ENCODE data around the gene OR51B4. TPM values are rescaled to one million over a fixed set of nuclear protein-coding genes. Genes with fewer than 3 reads are reported as not detected.
"Not testable (repeated sequence)": the region's sequence is repeated elsewhere in the genome, so short reads cannot be mapped to it uniquely, and the experiment has no call there.

The OR51B4 gene
- total RNA-seq, 2 experiments from 2014 or later, result not detected

DNA sequence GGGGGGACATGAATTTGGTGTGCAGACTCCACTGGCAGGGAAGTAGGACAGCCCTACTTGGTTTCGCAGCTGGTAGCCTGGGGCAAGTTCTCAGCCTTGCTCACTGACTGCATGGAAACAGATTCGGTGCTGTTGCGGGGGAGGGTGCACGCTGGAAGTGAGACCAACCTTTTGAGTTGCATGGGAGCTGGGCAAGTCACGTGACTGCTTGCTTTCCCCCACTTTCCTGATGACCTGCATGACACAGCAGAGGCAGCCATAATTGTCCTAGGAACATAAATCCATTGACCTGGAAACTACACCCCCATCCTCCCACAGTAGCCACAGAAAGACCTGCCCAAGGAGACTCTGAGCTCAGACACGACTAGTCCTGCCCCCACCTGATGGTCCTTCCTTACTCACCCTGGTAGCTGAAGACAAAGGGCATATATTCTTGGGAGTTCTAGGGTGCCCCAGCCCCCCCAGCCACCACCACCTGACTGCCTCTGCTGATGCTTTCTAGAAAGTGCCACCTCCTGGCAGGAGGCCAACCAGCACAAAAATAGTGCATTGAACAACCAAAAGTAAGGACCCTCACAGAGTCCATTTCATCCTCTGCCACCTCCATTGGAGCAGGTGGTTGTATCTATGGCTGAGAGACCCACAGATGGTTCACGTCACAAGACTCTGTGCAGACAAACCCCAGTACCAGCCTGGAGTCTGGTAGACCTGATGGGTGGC, 43.0 kb downstream of the OR51B4 start:
- no peak for TF ChIP-seq CTCF (IDR thresholded peaks at IDR 0.05)
- no peaks in the 10 kb centered on the region for H3K36me3 Mint-ChIP-seq (ENCODE audit: low read depth)
- peaks cover 4% of the 10 kb centered on the region for H3K9me3 Mint-ChIP-seq
- POLR2A ChIA-PET, result interaction anchor here (0.7 kb wide), 1 partner anchor 426 kb away, joined by 3 read pairs; no protein-coding TSS in a partner anchor
- CTCF ChIA-PET, result interaction anchor here (0.6 kb wide), 1 partner anchor 639 kb away, joined by 3 read pairs; no protein-coding TSS in a partner anchor
- H3K27me3 Mint-ChIP-seq, result peaks cover 5% of the 10 kb centered on the region
- DNase-seq (no peak), ATAC-seq (no peak)
- H3K27ac Mint-ChIP-seq, result no peak overlapping the region
- intact Hi-C loops (cut with micrococcal nuclease), result no loop called here
- H3K4me1 Mint-ChIP-seq (ENCODE audit: low read depth), result no peaks in the 10 kb centered on the region
- H3K4me3 Mint-ChIP-seq, result no peak overlapping the region

DNA sequence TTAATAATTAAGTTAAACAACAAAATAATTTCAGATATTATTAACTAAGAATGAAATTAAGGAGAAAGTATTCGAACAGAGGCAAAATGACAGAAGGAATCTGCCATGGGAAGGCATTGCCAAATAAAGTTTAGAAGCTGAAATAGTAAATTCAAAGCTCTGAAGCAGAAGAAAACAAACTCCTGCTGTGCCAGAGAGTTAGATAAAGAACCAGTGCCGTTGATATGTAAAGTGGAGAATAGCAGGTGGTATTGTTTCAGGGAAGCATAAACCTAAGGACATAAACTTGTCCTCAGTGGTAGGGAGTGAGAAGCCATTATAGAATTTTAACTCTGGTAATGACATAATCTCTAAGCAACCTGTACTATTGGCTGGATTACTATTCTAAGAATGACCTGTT, 44.5 kb downstream of the OR51B4 start:
- intact Hi-C loops (cut with micrococcal nuclease), result no loop called here
- POLR2A ChIA-PET, result no interaction called here
- Mint-ChIP-seq H3K4me1 (ENCODE audit: low read depth) (no peaks in the 10 kb centered on the region), H3K27ac (no peak overlapping the region), H3K9me3 (peaks cover 3% of the 10 kb centered on the region), H3K4me3 (no peak overlapping the region), H3K36me3 (ENCODE audit: low read depth) (no peaks in the 10 kb centered on the region), H3K27me3 (peaks cover 2% of the 10 kb centered on the region)
- DNase-seq (no peak), ATAC-seq (no peak)
- CTCF ChIA-PET, result no interaction called here
- TF ChIP-seq CTCF (IDR thresholded peaks at IDR 0.05), result no peak

DNA sequence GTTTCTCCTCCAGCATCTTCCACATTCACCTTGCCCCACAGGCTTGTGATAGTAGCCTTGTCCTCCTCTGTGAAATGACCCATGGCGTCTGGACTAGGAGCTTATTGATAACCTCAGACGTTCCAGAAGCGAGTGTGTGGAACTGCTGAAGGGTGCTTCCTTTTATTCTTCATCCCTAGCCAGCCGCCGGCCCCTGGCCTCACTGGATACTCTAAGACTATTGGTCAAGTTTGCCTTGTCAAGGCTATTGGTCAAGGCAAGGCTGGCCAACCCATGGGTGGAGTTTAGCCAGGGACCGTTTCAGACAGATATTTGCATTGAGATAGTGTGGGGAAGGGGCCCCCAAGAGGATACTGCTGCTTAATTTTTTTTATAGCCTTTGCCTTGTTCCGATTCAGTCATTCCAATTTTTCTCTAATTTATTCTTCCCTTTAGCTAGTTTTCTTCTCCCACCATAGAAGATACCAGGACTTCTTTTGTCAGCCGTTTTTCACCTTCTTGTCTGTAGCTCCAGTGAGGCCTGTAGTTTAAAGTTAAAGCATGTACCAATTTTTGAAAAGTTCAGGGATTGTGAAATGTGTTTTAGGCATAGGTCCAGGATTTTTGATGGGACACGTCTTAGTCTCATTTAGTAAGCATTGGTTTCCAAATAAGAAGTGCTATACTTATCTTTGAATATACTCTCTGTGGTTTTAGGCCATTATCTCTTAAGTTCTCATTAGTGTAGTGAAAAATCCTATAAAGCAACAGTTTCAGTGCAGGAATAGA, 46.9 kb downstream of the OR51B4 start, which contains the start of gene HBG2:
HBG2 (minus strand) TSS at position 136 of the 768 bp plus-strand sequence; CDS start at position 83, 53 bp downstream.
- H3K36me3 Mint-ChIP-seq (ENCODE audit: low read depth); DNase-seq; ATAC-seq; POLR2A ChIA-PET; H3K27ac Mint-ChIP-seq; H3K27me3 Mint-ChIP-seq; intact Hi-C loops (cut with micrococcal nuclease); H3K4me3 Mint-ChIP-seq; H3K9me3 Mint-ChIP-seq; CTCF ChIA-PET; H3K4me1 Mint-ChIP-seq (ENCODE audit: low read depth): not testable (repeated sequence)

GRCh38 chr11:5254023-5254422, 47.7 kb downstream of the OR51B4 start:
- H3K9me3 Mint-ChIP-seq; H3K27me3 Mint-ChIP-seq; ATAC-seq; H3K36me3 Mint-ChIP-seq (ENCODE audit: low read depth); DNase-seq; H3K4me1 Mint-ChIP-seq (ENCODE audit: low read depth); H3K4me3 Mint-ChIP-seq; CTCF ChIA-PET; intact Hi-C loops (cut with micrococcal nuclease); POLR2A ChIA-PET; H3K27ac Mint-ChIP-seq: not testable (repeated sequence)

- POLR2A ChIA-PET; ATAC-seq; intact Hi-C loops (cut with micrococcal nuclease); DNase-seq; H3K27me3 Mint-ChIP-seq; H3K4me3 Mint-ChIP-seq; H3K27ac Mint-ChIP-seq; CTCF ChIA-PET; H3K36me3 Mint-ChIP-seq (ENCODE audit: low read depth); H3K4me1 Mint-ChIP-seq (ENCODE audit: low read depth); H3K9me3 Mint-ChIP-seq: not testable (repeated sequence)
Observed at GRCh38 chr11:5253440-5253839, 48.3 kb downstream of the OR51B4 start.

GRCh38 chr11:5252919-5253265, 48.9 kb downstream of the OR51B4 start:
- no peak for TF ChIP-seq CTCF (IDR thresholded peaks at IDR 0.05)
- H3K36me3 Mint-ChIP-seq (ENCODE audit: low read depth), result no peaks in the 10 kb centered on the region
- H3K4me1 Mint-ChIP-seq (ENCODE audit: low read depth), result no peaks in the 10 kb centered on the region
- DNase-seq (no peak), ATAC-seq (no peak)
- POLR2A ChIA-PET, result interaction anchor here (1.4 kb wide), 1 partner anchor 10 kb away, joined by 3 read pairs; no protein-coding TSS in a partner anchor
- no peak overlapping the region for H3K27ac Mint-ChIP-seq
- intact Hi-C loops (cut with micrococcal nuclease), result no loop called here
- CTCF ChIA-PET, result no interaction called here
- H3K4me3 Mint-ChIP-seq, result no peak overlapping the region
- peaks cover 2% of the 10 kb centered on the region for H3K27me3 Mint-ChIP-seq
- H3K9me3 Mint-ChIP-seq, result no peaks in the 10 kb centered on the region

Data from activated CD8-positive, alpha-beta T cell treated with anti-CD3 and anti-CD28 coated beads for 36 hours (primary cell).